Activated CD4-positive, alpha-beta T cell treated with anti-CD3 and anti-CD28 coated beads for 36 hours (primary cell): ENCODE data around the gene PPP4R3A. TPM values are rescaled to one million over a fixed set of nuclear protein-coding genes. Genes with fewer than 3 reads are reported as not detected.
"Not testable (repeated sequence)": the region's sequence is repeated elsewhere in the genome, so short reads cannot be mapped to it uniquely, and the experiment has no call there.

Source experiments
- ATAC-seq: fragments of 200-7000 bp; cut with Tn5 transposase; one replicate; pipeline ENCODE4 v1.10.0; 2021; ENCODE audit warnings: mild to moderate bottlenecking, moderate library complexity
- CTCF ChIA-PET: fragments of 350-600 bp; sonication (Branson Sonifier 250); formaldehyde crosslinking; loops from one replicate; lab custom pipeline; 2021; ENCODE audit warnings: antibody characterized with exemption; lab: Charles Lee
- POLR2A ChIA-PET: fragments of 350-600 bp; sonication (Branson Sonifier 250); formaldehyde crosslinking; loops from one replicate; lab custom pipeline; 2021; ENCODE audit warnings: antibody characterized with exemption, inconsistent platforms; lab: Charles Lee
- DNase-seq: peaks from one replicate; pipeline ENCODE4 v3.0.0-alpha.2; 2020
- H3K27ac Mint-ChIP-seq: one replicate; pipeline ENCODE4 v1.8.0; 2021; ENCODE audit warnings: mixed read lengths
- H3K27me3 Mint-ChIP-seq: one replicate; pipeline ENCODE4 v1.8.0; 2021; ENCODE audit warnings: mixed read lengths
- H3K36me3 Mint-ChIP-seq: one replicate; pipeline ENCODE4 v1.8.0; 2021; ENCODE audit warnings: low read depth, mixed read lengths
- H3K4me1 Mint-ChIP-seq: one replicate; pipeline ENCODE4 v1.8.0; 2021; ENCODE audit warnings: mixed read lengths
- H3K4me3 Mint-ChIP-seq: one replicate; pipeline ENCODE4 v1.8.0; 2021; ENCODE audit warnings: mild to moderate bottlenecking, moderate library complexity, mixed read lengths
- H3K9me3 Mint-ChIP-seq: one replicate; pipeline ENCODE4 v1.8.0; 2021; ENCODE audit warnings: low read depth, mixed read lengths
- intact Hi-C, 2 experiments: fragments of 100-400 bp; cut with DNase I in 1 of 2; cut with micrococcal nuclease in 1 of 2; formaldehyde crosslinking; loops; one replicate each; pipeline versions ENCODE4 v1.14.2 to v1.15.1; 2022 to 2024; cut with DNase I, micrococcal nuclease
- total RNA-seq, 2 experiments: library from RNA; stranded (reverse); gene quantifications; one replicate each; pipeline ENCODE4 v1.2.3, GENCODE V29; 2021

PPP4R3A gene
- 100 to 1,000 TPM; 105 to 122 TPM for total RNA-seq

GRCh38 chr14:91510171-91511042 lies at the start of gene PPP4R3A:
Gene PPP4R3A, minus strand, starts transcription at chr14:91510310. Its CDS starts 663 bp downstream, at chr14:91509647.
- peaks cover 35% of the 10 kb centered on the region for H3K36me3 Mint-ChIP-seq
- no peaks in the 10 kb centered on the region for H3K9me3 Mint-ChIP-seq
- ATAC-seq: peak; percentile 88
- H3K4me1 Mint-ChIP-seq: peaks cover 20% of the 10 kb centered on the region
- POLR2A ChIA-PET: interaction anchor here (0.6 to 1.6 kb wide), 2 partner anchors 100 to 223 kb away, joined by 5 to 7 read pairs; no protein-coding TSS in a partner anchor
- CTCF ChIA-PET: interaction anchor here (0.6 kb wide), 1 partner anchor 1709 kb away, joined by 4 read pairs; no protein-coding TSS in a partner anchor
- no peaks in the 10 kb centered on the region for H3K27me3 Mint-ChIP-seq
- intact Hi-C loops: loop anchor here (1.0 to 10.0 kb wide), 15 partner anchors 64 to 1282 kb away; partner anchors contain the start of genes ATXN3 (in 1 of the 2), CALM1 (in 1 of the 2), CCDC88C (in 1 of the 2) and GOLGA5 (in 1 of the 2)
- peak within 1 kb of the TSS; percentile 100 for H3K27ac Mint-ChIP-seq
- H3K4me3 Mint-ChIP-seq: peak within 1 kb of the TSS; percentile 96
- DNase-seq: peak; percentile 97

- H3K27me3 Mint-ChIP-seq: no peaks in the 10 kb centered on the region
- ATAC-seq (no peak), DNase-seq (no peak)
- ChIA-PET CTCF (no interaction called here), POLR2A (no interaction called here)
- no peak overlapping the region for H3K4me3 Mint-ChIP-seq
- H3K9me3 Mint-ChIP-seq: peaks cover 8% of the 10 kb centered on the region
- no peak overlapping the region for H3K27ac Mint-ChIP-seq
- intact Hi-C loops: no loop called here
- no peaks in the 10 kb centered on the region for H3K4me1 Mint-ChIP-seq
- no peaks in the 10 kb centered on the region for H3K36me3 Mint-ChIP-seq
These were observed 45.4 kb upstream of the PPP4R3A start for GRCh38 chr14:91555531-91555930.

DNA sequence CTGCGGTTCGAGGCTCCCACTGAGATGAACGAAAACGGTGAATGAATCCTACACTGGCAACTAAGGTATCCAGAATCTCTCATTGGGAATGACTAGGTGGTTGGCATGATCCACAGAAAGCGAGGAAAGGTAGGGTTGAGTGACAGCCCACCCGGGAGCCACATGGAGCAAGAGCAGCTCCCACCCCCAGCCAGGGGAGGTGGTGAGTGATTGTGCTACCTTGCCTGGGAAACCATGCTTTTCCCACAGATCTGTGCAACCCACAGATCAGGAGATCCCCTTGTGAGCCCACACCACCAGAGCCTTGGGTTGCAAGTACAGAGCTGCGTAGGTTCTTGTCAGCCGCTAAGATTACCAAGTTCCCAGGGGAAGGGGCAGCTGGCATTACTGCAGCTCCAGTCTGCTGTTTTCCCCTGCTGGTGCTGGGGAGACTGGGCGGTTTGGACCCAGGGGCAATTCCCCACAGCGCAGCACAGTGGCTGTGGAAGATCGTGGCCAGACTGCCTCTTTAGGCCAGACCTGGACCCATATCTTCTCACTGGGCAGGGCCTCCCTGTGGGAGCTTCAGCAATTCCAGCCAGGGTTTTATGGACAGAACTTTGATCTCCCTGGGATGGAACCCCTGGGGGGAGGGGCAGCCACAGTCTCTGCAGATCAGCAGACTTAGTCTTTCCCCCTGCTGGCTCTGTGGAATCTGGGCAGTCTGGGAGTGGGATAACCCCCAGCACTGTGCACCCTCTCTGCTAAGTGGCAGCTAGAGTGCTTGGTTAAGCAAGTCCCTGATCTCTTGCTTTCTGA lies 44.6 kb upstream of the PPP4R3A start:
- CTCF ChIA-PET: no interaction called here
- Mint-ChIP-seq H3K4me1 (no peaks in the 10 kb centered on the region), H3K27ac (no peak overlapping the region), H3K9me3 (peaks cover 8% of the 10 kb centered on the region), H3K27me3 (no peaks in the 10 kb centered on the region), H3K4me3 (no peak overlapping the region), H3K36me3 (no peaks in the 10 kb centered on the region)
- ATAC-seq: no peak
- POLR2A ChIA-PET: no interaction called here
- intact Hi-C loops: no loop called here
- DNase-seq: no peak

DNA sequence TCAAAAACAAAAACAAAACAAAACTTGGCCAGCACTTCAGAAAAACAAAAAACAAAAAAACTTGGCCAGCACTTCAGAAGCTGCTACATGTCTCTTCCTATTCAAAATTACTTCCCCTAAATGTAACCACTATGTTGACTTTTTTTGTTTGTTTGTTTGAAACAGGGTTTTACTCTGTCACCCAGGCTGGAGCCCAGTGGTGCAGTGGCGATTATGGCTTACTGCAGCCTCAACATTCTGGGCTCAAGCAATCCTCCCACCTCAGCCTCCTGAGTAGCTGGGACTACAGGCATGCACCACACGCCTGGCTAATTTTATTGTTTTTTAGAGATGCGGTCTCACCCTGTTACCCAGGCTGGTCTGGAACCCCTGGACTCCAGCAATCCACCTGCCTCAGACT lies 38.0 kb upstream of the PPP4R3A start:
- ChIA-PET POLR2A (interaction anchor here (0.6 kb wide), 1 partner anchor 31 kb away, joined by 3 read pairs; no protein-coding TSS in a partner anchor), CTCF (interaction anchor here (0.9 kb wide), 1 partner anchor 64 kb away, joined by 3 read pairs; no protein-coding TSS in a partner anchor)
- DNase-seq (no peak), ATAC-seq (no peak)
- H3K4me1 Mint-ChIP-seq: no peaks in the 10 kb centered on the region
- intact Hi-C loops: no loop called here
- H3K9me3 Mint-ChIP-seq: no peaks in the 10 kb centered on the region
- H3K27me3 Mint-ChIP-seq: peaks cover 2% of the 10 kb centered on the region
- no peak overlapping the region for H3K27ac Mint-ChIP-seq
- no peaks in the 10 kb centered on the region for H3K36me3 Mint-ChIP-seq
- H3K4me3 Mint-ChIP-seq: no peak overlapping the region

DNA sequence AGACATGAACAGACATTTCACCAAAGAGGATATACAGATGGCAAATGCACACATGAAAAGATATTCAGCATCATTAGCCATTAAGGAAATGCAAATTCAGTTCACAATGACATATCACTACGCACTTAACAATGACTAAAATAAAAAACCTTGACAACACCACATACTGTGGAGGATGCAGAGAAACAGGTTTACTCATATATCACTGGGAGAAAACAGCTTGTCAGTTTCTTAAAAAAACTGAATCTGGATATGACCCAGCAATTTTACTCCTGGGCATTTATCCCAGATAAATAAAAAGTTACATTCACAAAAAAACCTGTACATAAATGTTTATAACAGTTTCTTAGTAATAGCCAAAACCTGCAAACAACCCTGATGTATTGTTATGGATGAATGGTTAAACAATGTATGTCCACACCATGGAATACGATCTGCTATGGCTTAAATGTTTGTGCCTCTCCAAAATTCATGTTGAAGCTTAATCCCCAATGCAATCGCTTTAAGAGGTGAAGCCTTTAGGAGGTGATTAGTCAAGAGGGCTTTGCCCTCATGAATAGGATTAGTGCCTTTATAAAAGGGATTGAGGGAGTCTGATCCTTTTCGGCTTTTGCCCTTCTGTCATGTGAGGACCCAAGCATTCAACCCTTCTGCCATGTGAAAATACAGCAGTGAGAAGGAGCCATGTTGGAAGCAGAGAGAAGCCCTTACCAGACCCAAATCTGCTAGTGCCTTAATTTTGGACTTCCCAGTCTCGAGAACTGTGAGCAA lies 36.0 kb upstream of the PPP4R3A start:
- Mint-ChIP-seq H3K27me3 (peaks cover 2% of the 10 kb centered on the region), H3K9me3 (peaks cover 12% of the 10 kb centered on the region), H3K4me1 (no peaks in the 10 kb centered on the region), H3K4me3 (no peak overlapping the region), H3K36me3 (no peaks in the 10 kb centered on the region), H3K27ac (no peak overlapping the region)
- CTCF ChIA-PET: interaction anchor here (0.7 to 0.9 kb wide), 2 partner anchors 80 to 243 kb away, joined by 3 read pairs; no protein-coding TSS in a partner anchor
- no peak for ATAC-seq
- DNase-seq: no peak
- intact Hi-C loops: no loop called here
- POLR2A ChIA-PET: no interaction called here

DNA sequence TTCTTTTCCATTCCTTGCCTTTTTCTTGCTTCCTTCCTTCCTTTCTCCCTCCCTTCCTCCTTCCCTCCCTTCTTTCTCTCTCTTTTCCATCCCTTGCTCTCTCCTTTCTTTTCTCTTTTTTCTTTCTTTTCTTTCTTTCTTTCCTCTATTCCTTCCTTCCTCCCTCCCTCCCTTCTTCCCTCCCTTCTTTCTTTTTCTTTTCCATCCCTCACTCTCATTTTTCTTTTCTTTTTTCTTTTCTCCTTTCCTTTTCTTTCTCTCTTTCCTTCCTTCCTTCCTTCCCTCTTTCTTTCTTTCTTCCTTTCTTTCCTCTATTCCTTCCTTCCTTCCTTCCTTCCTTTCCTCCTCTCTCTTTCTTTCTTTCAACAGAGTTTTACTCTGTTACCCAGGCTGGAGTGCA lies 35.1 kb upstream of the PPP4R3A start:
- ATAC-seq: no peak
- intact Hi-C loops: no loop called here
- Mint-ChIP-seq H3K27ac (no peak overlapping the region), H3K9me3 (peaks cover 19% of the 10 kb centered on the region), H3K4me1 (no peaks in the 10 kb centered on the region), H3K4me3 (no peak overlapping the region), H3K27me3 (peaks cover 2% of the 10 kb centered on the region), H3K36me3 (no peaks in the 10 kb centered on the region)
- CTCF ChIA-PET: interaction anchor here (0.9 kb wide), 1 partner anchor 242 kb away, joined by 3 read pairs; no protein-coding TSS in a partner anchor
- no peak for DNase-seq
- POLR2A ChIA-PET: no interaction called here

GRCh38 chr14:91536327-91536726 lies 26.2 kb upstream of the PPP4R3A start:
- H3K27me3 Mint-ChIP-seq: peaks cover 3% of the 10 kb centered on the region
- H3K27ac Mint-ChIP-seq: no peak overlapping the region
- H3K4me1 Mint-ChIP-seq: no peaks in the 10 kb centered on the region
- DNase-seq (no peak), ATAC-seq (no peak)
- intact Hi-C loops: no loop called here
- H3K9me3 Mint-ChIP-seq: peaks cover 14% of the 10 kb centered on the region
- ChIA-PET CTCF (interaction anchor here (0.8 kb wide), 1 partner anchor 386 kb away, joined by 3 read pairs; no protein-coding TSS in a partner anchor), POLR2A (no interaction called here)
- peaks cover 3% of the 10 kb centered on the region for H3K36me3 Mint-ChIP-seq
- H3K4me3 Mint-ChIP-seq: no peak overlapping the region

DNA sequence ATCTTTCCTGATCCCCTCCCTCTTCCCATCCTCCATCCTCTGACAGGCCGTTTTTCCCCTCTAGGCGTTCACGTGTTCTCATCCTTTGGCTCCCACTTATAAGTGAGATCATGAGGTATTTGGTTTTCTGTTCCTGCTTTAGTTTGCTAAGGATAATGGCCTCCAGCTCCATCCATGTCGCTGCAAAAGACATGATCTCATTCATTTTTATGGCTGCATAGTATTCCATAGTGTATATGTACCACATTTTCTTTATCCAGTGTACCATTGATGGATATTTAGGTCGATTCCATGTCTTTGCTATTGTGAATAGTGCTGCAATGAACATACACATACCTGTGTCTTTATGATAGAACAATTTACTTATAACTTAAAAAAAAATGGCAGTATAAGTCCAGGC lies 23.9 kb upstream of the PPP4R3A start:
- CTCF ChIA-PET: interaction anchor here (0.8 to 1.4 kb wide), 2 partner anchors 9 to 427 kb away, joined by 3 read pairs; no protein-coding TSS in a partner anchor
- H3K27me3 Mint-ChIP-seq, intact Hi-C loops, H3K27ac Mint-ChIP-seq, H3K36me3 Mint-ChIP-seq, H3K4me1 Mint-ChIP-seq, H3K4me3 Mint-ChIP-seq, POLR2A ChIA-PET, H3K9me3 Mint-ChIP-seq, ATAC-seq, DNase-seq: not testable (repeated sequence)

DNA sequence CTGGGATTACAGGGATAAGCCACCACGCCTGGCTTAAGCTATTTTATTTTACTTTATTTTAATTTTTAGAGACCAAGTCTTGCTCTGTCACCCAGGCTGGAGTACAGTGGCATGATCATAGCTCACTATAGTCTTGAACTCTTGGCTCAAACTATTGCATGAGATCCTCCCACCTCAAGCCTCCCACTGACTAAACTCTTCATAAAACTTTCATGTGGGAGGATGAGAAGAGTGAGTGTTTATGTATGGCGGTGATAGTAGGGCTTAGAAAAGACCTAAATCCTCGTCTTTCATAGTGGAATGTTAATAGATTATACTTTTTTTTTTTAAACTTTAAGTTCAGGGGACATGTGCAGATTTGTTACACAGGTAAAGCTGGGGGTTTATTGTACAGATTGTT lies 23.5 kb upstream of the PPP4R3A start:
- CTCF ChIA-PET: interaction anchor here (0.8 to 1.4 kb wide), 2 partner anchors 8 to 427 kb away, joined by 3 read pairs; no protein-coding TSS in a partner anchor
- H3K4me3 Mint-ChIP-seq: no peak overlapping the region
- DNase-seq (no peak), ATAC-seq (no peak)
- H3K36me3 Mint-ChIP-seq: no peaks in the 10 kb centered on the region
- intact Hi-C loops: no loop called here
- H3K9me3 Mint-ChIP-seq: no peaks in the 10 kb centered on the region
- H3K27me3 Mint-ChIP-seq: peaks cover 3% of the 10 kb centered on the region
- H3K27ac Mint-ChIP-seq: no peak overlapping the region
- POLR2A ChIA-PET: no interaction called here
- H3K4me1 Mint-ChIP-seq: no peaks in the 10 kb centered on the region

DNA sequence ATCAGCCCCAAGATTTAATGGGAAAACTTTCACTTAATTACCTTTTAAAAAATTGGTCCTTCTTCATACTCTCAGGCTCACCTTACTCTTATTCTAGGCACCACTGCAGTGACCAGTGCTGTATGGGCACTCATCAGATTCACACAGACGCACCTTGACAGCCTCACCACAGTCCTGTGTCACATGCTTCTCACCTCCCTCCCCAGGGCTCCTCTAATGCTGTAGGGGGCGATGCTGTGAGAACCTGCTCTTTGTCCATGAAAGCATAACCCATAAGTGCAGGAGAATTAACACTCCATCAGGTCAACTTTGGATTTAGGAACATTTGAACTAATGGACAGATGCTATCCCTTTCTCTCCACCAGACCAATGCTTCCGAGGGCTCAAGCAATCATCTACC lies 13.9 kb upstream of the PPP4R3A start:
- Mint-ChIP-seq H3K4me1 (no peaks in the 10 kb centered on the region), H3K27me3 (peaks cover 2% of the 10 kb centered on the region), H3K27ac (no peak overlapping the region), H3K36me3 (no peaks in the 10 kb centered on the region), H3K4me3 (no peak overlapping the region), H3K9me3 (no peaks in the 10 kb centered on the region)
- intact Hi-C loops: no loop called here
- ATAC-seq (no peak), DNase-seq (no peak)
- CTCF ChIA-PET: no interaction called here
- POLR2A ChIA-PET: interaction anchor here (0.5 kb wide), 1 partner anchor 97 kb away, joined by 3 read pairs; no protein-coding TSS in a partner anchor
